HG02884 (cell line): ENCODE data around the gene CREB3L1.

Source experiments
- ATAC-seq: cut with Tn5 transposase; IDR thresholded peaks from one replicate; pipeline ENCODE4 v1.9.1; 2021; ENCODE audit warnings: mild to moderate bottlenecking, moderate library complexity; ENCODE audit not compliant: unreplicated experiment

CREB3L1 gene

DNA sequence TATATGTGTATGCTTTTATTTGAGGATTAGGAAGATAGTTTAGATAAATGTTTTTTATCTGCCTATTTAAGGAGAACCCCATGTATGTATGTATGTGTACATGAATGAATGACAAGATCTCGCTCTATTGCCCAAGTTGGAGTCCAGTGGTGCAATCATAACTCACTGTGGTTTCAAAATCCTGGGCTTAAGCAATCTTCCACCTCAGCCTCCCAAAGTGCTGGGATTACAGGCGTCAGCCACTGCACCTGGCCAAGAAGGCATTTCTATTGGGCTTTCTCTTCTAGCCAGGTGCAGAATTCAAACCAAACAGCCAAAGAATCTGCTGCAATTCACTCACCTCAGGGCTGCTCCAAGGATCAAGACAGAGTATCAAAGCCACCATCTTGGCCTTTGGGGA, 44.3 kb downstream of the CREB3L1 start:
- no peak for ATAC-seq

- ATAC-seq, result no peak
Measured at GRCh38 chr11:46322759-46323158, 45.3 kb downstream of the CREB3L1 start.

GRCh38 chr11:46326813-46327416, 49.5 kb downstream of the CREB3L1 start:
- no peak for ATAC-seq

DNA sequence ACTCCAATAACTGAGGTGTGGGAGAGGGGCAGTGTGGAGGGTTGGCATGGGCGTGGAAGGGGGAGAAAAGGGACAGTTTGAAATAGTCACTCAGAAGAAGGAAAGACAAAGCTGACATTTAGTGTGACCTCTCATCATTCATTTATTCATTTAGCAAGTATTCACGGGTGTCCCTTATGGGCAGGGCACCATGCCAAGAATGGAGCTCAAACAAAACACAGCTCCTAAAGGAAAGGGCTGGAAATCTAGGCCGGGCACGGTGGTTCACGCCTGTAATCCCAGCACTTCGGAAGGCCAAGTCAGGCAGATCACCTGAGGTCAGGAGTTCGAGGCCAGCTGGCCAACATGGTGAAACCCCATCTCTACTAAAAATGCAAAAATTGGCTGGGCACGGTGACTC, 50.4 kb downstream of the CREB3L1 start:
- ATAC-seq, result no peak

GRCh38 chr11:46330154-46330553, 52.7 kb downstream of the CREB3L1 start:
- ATAC-seq, result no peak

DNA sequence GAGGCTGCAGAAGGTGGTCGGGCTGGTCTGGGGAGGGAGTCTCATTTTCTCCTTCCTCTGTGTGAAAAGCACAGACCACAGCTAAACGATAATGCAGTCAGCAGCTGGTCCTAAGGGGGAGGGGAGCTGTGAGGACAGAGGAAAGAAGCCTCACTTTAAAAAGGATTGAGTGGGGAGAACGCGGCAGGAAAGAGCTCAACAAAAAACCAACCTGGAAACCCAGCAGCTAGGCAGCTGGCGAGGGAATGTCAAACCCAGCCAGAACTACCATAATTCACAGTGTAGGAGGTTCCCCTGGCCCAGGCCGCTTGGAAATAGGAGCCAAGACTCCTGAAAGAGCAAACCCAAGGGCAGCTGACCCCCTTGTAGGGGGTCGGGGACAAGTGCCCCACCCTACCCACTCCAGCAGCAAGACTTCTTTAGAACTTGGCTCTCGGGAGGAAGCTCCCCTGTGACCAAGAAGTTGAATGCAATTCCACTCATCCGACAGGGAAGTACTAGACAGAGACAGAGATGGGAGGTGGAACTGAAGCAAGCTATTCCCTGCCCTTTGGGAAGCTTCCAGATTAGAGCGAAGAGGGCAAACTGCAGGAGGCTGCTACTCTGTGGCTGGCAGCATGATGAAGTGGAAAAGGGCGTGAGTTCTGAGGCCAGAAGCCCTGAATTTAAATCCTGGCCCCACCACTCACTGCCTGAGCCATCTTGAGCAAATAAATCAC, 53.3 kb downstream of the CREB3L1 start:
- no peak for ATAC-seq

- ATAC-seq, result no peak
Measured at GRCh38 chr11:46331282-46331984, 54.0 kb downstream of the CREB3L1 start.

- ATAC-seq, result no peak
Measured at GRCh38 chr11:46332093-46332567, 54.7 kb downstream of the CREB3L1 start.

DNA sequence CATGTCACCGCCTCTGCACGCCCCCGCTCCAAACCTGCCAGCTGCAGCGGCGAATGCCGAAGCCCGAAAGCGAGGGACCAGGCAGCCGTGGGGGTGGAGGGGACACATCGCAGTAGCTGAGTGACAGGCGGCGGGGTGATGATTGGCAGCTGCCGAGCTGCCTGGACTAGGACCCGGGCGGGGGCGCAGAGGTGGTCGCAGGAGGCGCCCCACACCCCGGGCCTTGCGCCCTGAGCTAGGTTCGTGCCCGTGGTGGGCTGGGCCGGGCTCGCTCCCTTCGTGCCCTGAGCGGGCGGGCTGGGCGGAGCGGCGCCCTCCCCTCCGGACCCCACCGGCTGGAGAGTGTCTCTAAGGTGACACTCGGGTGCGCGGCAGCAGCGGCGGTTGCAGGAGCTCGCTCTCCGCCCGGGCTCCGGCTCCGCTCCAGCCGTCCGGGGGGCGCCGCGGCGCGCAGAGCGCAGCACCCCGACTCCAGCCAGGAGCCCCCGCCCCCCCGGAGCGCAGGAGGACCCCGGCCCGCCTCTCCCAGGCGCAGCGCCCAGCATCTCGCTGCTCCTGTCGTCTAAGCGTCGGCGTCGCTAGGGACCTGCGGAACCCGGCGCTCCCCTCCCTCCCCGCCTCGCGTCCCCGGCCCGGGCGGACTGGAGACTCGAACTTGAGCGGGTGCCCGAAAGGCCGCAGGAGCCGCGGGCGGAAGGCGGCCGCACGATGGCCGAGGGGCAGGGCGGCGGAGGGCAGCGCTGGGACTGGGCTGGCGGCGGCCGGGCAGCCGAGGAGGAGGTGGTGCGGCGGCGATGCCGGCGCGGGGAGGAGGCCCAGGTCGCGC, 55.3 kb downstream of the CREB3L1 start:
- ATAC-seq, result no peak

GRCh38 chr11:46333394-46333947, 56.0 kb downstream of the CREB3L1 start:
- ATAC-seq, result no peak

DNA sequence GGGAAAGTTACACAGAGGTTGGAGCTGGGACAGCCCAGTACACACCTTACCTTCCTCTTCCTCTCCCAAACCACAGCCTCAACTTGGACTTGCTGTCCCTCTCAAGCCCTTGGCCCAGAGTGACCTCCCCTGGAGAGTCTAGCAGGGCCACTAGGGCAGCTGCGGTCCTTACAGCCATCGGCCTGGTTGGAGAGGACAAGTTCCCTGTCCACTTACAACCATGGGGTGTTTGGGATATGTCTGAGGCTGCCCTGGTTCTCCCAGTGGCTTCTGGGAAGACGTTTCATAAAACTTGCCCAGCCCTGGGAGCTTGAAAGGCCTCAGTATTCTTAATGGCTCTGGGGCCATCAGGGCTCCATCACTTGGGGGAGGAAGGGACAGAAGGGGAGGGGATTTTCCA, 56.7 kb downstream of the CREB3L1 start:
- ATAC-seq, result no peak

DNA sequence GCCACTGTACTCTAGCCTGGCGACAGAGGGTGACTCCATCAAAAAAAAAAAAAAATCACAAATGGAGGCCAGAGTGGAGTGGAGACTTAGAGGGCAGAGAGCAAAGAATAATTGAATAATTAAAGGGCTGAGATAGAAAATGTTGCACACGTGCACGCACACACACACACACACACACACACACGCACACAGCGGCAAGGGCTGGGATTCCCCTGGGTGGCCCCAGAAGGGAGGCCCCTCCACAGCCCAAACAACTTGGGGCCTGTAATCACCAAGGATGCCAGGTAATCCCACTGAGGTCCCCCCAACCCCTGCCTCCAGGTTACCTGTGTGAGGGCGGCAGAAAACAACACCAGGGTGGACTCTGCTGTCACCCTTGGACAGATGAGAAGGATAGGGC, 57.8 kb downstream of the CREB3L1 start:
- ATAC-seq, result no peak

DNA sequence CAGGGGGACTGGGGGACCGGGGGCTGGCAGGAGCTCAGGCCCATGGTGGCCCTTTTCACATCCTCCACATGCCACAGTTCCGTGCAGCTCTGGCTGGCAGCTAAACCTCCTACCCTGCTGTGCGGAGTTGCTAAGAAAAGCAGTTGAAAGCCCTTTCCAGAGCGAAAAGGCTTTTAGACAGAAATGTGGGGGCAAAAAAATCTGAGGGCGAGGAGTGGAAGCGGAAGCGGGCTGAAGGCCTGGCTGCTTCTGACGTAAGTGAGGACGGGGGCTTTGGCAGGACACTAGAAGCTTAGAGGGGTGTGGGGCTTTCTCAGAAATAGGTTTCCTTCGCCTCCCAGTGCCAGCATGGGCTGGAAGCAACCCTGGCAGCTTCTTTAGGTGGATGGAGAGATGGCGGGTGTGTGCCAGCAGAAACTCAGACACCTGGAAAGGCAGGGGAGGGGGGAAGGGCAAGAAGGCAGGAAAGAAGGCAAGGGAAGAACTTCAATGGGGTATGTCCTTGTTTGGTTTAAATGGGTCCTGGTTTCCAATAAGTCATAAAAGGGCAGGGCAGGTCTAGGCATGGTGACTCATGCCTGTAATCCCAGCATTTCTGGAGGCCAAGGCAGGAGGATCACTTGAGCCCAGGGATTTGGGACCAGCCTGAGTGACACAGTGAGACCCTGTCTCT, 58.6 kb downstream of the CREB3L1 start:
- no peak for ATAC-seq

- ATAC-seq, result no peak
Measured at GRCh38 chr11:46336563-46337180, 59.2 kb downstream of the CREB3L1 start.

DNA sequence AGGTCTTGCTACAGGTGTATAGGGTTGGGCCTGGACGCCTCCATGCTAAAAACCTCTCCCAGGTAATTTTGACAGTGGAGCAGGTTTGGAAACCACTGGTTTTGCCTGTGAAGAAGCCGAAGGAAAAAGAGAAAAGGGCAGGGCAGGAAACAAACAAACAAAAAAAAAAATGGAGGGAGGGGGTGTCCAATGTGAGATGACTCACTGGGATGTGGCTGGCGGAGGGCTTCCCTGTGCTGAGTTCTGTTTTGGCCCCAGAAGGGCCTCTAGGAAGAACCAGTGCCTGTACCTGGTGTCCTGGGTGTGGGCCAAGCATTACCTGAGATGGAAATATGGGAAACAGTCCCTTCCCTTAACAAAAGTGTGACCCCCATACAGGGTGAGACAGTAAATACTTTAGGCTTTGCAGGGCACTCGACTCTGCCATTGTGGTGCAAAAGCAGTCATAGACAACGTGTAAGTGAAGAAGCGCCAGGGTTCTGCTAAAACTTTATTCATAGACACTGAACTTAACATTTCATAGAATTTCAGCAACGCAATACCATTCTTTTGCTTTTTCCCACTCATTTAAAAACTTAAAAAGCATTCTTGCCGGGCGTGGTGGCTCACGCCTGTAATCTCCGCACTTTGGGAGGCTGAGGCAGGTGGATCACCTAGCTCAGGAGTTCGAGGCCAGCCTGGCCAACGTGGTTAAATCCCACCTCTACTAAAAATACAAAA, 60.3 kb downstream of the CREB3L1 start:
- no peak for ATAC-seq

DNA sequence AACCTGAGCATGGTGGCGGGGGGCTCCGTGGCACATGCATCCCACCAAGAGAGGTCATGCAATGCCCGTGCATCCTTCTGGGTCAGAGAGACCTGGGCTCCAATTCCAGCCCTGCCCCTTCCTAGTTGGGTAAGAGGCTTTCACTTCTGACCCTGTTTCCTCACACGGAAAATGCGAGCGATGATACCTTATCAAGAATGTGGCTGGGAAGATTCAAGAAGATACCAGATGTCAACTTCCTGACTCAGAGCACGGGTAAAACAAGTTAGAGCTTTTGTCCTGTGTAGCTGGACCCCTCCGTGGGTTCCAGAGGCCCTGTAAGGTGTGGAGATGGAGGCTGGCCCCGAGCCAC, 61.1 kb downstream of the CREB3L1 start:
- ATAC-seq, result no peak

GRCh38 chr11:46338988-46339666, 61.7 kb downstream of the CREB3L1 start:
- ATAC-seq, result no peak

- ATAC-seq, result no peak
Measured at GRCh38 chr11:46339816-46340215, 62.4 kb downstream of the CREB3L1 start.

GRCh38 chr11:46341454-46341853, 64.0 kb downstream of the CREB3L1 start:
- ATAC-seq, result no peak
